ENCODE measurements around the gene PLAGL2.

PLAGL2 gene

DNA sequence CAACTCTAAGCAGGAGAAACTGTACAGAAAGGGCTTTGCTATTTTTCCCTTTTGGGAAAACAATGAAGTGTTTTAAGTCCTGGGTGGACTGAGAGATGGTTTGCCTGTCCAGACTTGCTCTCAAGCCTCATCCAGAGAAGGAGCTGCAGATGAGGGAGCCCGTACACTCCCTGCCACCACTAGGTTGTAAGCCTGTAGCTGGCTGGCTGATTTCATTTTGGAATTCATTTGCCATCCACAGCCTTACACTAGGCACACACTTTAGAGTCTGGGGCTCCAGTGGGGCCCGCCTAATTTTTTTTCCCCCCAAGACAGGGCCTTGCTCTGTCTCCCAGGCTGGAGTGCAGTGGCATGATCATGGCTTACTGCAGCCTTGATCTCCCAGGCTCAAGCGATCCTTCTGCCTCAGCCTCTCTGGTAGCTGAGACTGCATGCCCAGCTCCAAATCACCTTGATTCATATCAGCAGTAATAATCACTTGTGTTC lies 28.5 kb upstream of the PLAGL2 start:
- no peak for DNase-seq (ENCODE audit: low read depth)

DNA sequence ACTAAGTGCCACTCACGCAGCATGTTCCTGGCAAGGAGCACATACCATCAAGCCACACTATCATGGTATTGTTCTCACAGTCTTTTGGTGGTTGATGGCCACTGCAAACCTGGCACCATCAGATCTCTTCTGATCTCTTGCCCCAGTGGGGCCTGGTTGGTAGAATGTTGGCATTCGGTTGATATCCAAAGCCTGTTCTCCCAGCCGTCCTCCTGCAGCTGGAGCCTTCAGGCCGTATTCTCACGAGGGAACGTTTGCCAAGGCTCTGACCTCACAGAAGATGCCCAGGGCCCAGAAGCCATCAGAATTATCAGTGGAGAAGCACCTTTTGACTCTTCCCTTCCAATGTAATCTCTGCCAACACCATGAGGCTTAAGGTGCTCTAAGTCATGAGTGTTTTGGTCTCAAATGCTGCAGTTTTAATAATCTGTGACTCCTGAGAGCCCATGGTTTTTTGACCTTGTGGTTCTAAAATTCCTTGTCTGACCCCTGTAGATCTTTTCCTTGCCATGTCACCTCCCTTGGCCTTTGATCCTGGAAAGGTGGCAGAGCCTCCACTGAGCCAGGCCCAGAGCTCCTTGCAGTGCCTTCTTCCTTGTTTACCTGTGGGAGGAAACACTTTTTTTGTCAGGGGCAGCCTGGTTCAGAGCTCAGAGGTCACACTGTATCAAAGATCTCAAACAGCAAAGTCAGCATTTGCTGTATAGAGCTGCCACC lies 27.9 kb upstream of the PLAGL2 start:
- no peak overlapping the region for H3K4me3 ChIP-seq (ENCODE audit: low read depth, low read length)
- TF ChIP-seq, protein P1, sequence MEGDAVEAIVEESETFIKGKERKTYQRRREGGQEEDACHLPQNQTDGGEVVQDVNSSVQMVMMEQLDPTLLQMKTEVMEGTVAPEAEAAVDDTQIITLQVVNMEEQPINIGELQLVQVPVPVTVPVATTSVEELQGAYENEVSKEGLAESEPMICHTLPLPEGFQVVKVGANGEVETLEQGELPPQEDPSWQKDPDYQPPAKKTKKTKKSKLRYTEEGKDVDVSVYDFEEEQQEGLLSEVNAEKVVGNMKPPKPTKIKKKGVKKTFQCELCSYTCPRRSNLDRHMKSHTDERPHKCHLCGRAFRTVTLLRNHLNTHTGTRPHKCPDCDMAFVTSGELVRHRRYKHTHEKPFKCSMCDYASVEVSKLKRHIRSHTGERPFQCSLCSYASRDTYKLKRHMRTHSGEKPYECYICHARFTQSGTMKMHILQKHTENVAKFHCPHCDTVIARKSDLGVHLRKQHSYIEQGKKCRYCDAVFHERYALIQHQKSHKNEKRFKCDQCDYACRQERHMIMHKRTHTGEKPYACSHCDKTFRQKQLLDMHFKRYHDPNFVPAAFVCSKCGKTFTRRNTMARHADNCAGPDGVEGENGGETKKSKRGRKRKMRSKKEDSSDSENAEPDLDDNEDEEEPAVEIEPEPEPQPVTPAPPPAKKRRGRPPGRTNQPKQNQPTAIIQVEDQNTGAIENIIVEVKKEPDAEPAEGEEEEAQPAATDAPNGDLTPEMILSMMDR (conservative IDR thresholded peaks at IDR 0.05; ENCODE audit: low read depth, low read length), result no peak
- no peak for DNase-seq (ENCODE audit: low read depth)

More for the DNA sequence above, 28.5 kb upstream of the PLAGL2 start:
- TF ChIP-seq, protein P1 (conservative IDR thresholded peaks at IDR 0.05; ENCODE audit: low read depth, low read length), result no peak
- H3K4me3 ChIP-seq (ENCODE audit: low read depth, low read length), result no peak overlapping the region

DNA sequence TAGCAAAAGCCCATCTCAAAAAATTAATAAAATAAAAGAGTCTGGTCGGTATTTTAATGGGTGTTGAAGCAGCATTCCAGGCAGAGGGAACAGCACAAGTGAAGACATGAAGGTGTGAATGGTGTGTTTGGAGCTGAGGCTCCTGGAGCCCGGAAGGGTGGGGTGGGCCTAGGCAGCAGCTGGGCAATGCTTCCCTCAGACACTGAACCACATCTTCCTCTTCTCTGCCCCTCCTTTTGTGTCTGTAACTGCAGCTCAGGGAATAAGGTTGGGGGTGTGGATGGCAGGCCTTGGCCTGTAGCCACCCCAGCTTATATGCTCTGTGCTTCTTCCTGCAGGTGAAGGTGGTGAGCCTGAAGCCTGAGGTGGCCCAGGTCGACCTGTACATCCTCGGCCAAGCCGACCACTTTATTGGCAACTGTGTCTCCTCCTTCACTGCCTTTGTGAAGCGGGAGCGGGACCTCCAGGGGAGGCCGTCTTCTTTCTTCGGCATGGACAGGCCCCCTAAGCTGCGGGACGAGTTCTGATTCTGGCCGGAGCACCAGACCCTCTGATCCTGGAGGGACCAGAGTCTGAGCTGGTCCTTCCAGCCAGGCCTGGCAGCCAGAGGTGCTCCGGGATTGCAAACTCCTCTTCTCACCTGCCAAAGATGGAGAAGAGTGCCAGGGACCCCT lies 26.7 kb upstream of the PLAGL2 start:
- TF ChIP-seq, protein P1 (conservative IDR thresholded peaks at IDR 0.05; ENCODE audit: low read depth, low read length), result no peak
- H3K4me3 ChIP-seq (ENCODE audit: low read depth, low read length), result no peak overlapping the region
- no peak for DNase-seq (ENCODE audit: low read depth)

DNA sequence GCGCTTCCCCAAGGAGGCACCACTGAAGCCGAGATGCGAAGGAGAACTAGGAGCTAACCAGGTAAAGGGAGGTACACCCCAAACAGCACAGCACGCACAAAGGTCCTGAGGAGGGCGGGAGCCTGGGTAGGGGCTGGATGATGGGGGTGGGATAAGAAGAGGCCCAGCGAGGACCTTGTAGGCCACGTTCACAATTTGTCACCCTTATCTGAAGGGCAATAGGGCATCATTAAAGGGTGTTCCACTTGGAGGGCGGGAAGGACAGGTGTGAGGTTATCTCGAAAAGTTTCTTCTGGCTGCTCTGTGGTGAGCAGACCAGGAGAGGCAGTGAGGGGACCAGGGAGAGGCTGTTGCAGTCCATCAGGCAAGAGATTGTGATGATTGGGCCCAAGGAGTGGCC lies 25.7 kb upstream of the PLAGL2 start:
- DNase-seq (ENCODE audit: low read depth), result no peak
- TF ChIP-seq, protein P1 (conservative IDR thresholded peaks at IDR 0.05; ENCODE audit: low read depth, low read length), result no peak
- H3K4me3 ChIP-seq (ENCODE audit: low read depth, low read length), result no peak overlapping the region

DNA sequence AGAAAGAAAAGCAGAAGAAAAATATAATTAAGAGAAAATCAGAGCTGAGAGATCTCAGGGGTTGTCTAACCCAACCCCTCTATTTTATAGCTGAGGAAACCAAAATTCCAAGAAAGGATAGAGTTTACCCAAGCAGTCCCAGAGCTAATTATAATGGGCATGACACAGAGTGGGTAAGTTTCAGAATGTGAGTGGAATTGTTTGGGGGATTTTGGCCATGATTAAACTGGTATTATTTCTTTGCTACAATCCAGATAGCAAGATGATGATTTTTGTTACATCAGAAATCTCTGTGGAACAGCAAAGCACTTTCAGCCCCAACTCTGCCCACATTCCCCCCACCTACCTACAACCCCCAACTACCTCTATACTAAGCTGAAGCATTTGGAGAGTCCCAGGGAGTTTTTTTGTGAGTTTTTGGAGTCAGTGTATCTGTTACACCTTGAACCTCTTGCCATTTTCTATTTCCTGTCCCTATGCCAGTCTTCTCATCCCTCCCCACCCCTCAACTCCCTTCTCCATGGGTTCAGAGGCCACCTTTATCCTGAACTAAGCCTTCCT lies 24.9 kb upstream of the PLAGL2 start:
- no peak overlapping the region for H3K4me3 ChIP-seq (ENCODE audit: low read depth, low read length)
- DNase-seq (ENCODE audit: low read depth), result no peak
- TF ChIP-seq, protein P1 (conservative IDR thresholded peaks at IDR 0.05; ENCODE audit: low read depth, low read length), result no peak

DNA sequence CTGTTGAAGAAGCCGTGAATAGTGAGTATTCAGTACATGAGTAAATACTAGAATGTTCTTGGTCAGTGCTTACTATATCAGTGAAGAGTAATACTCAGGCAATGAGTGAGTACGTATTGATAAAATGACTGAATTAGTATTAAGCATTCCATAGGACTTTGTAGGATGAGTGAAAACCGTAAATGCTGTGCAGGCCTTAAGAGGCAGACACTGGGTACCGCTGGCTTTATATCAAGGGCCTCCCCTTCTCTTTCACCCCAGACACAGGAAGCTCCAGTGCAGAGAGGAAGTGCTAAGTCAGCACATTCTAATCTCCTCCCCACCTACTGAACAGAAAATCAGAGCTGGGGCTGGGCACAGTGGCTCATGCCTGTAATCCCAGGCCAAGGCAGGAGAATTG lies 24.3 kb upstream of the PLAGL2 start:
- H3K4me3 ChIP-seq (ENCODE audit: low read depth, low read length), result no peak overlapping the region
- DNase-seq (ENCODE audit: low read depth), result peak; percentile 71
- TF ChIP-seq, protein P1 (conservative IDR thresholded peaks at IDR 0.05; ENCODE audit: low read depth, low read length), result no peak
